ENCODE measurements around the gene LHB.
"Not testable (repeated sequence)": the region's sequence is repeated elsewhere in the genome, so short reads cannot be mapped to it uniquely, and the experiment has no call there.

- TF ChIP-seq CTCF (IDR thresholded peaks at IDR 0.05; ENCODE audit: insufficient read depth, low read depth, low read length): peak; percentile 20
- not testable (repeated sequence) for TF ChIP-seq EZH2 (IDR thresholded peaks at IDR 0.05; ENCODE audit: insufficient read depth, low read length)
Measured at GRCh38 chr19:49036815-49037214, 19.9 kb upstream of the LHB start, which contains the start of gene CGB1.

Data from astrocyte (in vitro differentiated cells and primary cell).